HL-60/S4 (cell line): ENCODE measurements around the gene RPTOR.

Source experiments
- in situ Hi-C: fragments of 300-500 bp; cut with MboI; formaldehyde crosslinking; loops from 2 replicates; pipeline ENCODE4 v1.14.3; 2022; ENCODE audit warnings: low sequenced_read_pairs

The RPTOR gene

DNA sequence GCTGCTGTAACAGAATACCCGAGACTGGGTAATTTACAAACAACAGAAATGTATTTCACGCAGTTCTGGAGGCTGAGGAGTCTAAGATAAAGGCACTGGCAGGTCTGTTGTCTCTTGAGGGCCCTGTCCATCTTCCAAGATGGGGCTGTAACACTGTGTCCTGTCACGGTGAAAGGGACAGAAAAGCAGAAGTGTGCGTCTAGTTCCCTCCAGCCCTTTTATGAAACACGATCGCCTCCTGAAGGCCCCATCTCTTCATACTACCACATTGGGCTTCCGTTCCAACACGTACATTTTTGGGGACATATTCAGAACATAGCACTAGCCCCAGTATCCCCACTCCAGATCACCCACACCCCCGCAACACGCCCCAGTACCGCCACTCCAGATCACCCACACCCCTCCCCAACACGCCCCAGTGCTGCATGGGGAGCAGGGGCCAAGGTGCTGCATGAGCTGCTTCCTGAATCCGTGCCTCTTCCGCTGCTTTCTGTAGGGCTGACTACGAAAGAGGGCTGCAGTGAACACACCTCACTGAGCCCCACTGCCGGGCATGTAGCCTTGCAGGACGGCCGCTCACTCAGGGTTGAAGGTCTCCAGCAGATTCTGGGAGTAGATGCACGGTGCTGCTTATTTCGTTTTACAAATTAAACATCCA is 91.9 kb downstream of the RPTOR start:
- in situ Hi-C loops = no loop called here

DNA sequence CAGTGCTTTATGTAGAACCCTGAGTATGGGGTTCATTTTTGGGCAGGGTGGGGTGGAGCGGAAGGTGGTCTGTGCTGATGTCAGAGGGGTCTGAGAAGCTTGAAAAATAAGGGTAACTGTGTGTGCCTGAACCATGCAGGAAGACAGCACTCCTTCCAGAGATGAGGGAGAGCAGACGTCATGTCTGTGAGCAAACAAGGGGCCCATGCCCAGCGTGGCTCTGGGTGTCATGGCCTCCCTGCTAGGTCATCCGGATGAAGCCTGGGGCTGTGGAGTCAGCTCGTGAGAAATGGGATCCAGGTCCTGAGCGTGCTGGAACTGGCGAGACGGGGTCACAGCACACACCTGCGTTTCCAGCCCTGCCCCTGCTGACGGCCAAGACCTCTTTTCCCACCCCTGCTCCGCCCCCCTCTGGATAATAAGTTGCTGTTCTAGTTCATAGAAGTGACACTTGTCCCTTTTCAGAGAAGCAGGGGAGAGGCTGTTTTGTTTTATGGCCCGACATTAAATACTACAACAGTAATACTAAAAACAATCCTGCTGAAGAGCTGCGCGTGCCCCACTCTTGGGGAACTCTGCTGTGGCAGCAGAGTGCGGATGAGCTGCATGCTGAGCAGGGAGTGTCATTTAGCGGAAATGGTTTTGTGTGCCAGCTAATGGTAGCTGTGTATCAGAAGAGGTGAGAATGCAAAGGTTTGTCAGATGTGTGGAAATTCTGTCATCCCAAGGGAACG is 92.6 kb downstream of the RPTOR start:
- in situ Hi-C loops = no loop called here

DNA sequence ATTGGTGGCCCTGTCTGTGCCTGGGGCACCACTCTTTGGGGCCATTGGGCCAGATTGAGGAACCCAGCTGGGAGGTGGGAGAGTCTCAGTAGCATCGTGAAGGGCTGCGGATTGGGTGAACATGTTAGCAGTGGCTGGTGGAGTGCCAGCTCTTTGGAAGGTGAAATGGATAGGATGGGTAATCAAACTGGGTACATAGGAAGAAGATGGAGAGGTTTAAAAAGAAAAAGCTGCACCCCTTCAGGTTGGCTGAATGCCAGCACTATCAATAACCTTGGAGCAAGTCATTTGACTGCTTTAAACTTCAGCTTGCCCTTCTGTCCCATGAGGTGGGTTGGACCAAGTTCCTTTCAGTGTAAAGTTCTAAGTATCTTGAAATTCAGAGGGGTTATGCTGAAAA is 95.0 kb downstream of the RPTOR start:
- in situ Hi-C loops = no loop called here

DNA sequence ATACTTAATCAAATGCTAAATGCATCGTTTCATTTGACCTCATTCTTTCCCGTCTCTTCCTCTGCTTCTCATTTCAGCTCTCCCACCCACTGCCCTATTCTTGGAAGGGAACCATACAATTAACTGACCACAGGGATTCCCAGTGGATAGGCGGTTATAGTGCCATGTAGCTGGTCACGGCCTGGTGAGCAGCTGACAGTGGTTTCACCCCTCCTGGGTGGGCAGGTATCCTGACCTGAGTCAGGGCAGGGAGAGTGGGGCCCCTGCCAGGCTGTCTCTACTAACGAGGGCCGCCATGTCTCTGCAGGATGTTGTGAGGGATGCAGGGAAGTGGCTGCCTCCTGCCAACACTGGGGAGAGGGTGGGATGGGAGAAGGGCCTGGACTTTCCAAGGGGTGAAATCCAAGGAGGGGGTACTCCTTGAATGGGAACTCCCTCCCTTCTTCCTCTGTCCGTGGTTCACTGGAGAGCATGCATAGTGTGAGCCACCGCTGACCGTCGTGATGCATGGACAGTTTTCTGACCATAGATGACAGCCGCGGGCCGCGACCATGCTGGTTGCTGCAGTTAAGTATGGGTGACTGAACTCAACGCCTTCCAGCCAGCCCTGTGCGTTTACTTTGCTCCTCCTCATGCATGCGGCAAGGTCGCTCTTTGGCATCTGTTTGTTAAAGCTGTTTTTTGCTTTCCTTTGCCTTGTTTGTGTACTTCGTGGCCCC is 95.9 kb downstream of the RPTOR start:
- in situ Hi-C loops = no loop called here

DNA sequence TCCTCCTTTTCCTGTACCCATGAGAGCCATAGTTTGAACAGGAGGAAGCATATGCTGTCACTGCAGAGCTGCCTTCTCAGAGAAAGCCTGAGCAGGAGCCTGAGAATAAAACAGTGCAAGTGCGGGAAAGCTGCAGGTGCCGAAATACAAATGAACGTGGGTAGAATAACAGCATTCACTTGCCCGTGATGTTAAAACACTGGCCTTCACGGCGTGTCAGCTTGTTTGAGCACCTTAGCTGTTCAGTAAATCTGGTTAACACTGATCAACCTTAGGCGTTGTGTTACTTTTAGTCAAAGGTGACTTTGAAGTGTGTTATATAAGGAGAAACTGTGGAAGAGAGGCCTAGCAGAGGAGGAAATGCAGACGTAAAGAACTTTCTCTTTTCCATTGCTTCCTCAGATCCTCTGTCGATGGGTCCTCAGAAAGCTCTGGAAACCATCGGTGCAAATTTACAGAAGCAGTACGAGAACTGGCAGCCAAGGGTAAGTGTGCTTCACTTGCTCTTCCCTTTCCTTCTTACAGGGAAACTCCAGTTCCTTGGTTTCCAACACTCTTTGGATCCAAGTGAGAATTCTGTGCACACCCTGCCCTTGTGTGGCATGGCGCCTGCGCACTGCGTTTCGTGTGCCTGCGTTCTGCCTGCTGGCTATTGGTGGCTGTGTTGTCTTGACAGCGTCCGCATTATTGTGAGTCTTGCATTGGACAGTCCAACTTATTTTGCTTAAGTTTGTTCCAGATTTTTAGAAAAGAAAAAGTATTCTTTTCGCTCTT is 98.9 kb downstream of the RPTOR start:
- in situ Hi-C loops = no loop called here

DNA sequence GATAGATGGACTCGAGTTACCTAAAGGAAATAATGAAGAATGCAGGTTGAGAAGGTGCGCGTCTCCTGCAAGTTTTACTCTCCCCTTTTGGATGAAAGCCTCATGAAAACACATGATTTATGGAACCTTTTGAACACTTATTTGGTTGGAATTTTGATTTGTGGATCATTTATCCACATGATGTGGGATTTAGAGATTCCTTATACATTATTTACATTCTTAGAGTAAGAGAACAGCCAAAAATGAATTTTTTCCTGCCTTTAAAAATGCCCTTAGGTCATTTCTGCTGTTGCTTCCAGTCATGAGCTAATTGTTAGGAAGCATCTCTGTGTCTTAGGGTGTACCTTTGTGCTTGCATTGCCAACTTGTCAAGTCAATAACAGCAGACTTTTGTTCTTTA is 99.9 kb downstream of the RPTOR start:
- in situ Hi-C loops = no loop called here

DNA sequence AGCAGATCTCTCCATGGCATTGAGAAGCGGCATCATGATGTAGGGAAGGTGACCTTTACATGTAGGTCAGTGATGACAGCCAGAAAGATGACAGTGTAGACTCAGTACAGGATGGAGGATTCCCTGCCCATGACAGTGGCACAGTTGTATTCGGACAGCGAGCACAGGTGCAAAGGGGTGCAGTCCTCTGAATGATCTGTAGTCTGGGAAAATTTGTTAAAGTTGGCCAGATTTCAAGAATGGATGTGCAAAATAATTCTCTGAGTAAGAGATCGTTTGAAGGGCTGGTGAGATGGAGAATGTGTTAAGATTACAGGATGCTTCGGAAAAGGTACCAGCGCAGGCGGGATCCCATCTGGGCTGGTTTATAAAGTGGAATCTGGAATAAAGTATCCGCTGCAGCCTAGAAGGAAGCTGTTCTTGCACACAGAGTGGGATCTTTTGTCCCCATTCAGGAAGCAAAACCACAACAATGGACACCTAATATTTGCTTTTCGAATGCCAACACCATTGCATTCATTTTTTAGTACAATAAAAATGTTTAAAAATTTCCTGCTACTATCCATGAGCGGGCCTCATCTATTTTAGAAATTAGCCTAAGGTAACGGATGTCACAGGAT is 101.2 kb downstream of the RPTOR start:
- in situ Hi-C loops = no loop called here

DNA sequence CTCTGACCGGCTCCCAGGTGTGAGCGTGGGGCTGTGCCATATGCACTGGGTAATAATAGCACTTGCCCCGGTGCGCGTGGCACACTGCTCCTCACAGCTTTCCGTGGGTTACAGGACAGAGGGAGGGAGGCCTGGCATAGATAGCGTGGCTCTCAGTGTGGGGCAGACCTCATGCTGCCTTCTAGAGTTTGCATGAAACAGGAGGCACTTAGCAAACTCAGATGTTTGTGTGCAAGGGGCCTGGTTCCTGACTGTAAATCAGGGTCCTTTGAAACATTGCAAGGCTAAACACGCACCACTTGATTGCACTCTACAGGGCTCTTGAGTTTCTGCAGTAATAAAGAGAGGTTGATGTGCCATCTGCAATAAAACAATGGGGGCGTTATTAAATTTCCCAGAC is 101.7 kb downstream of the RPTOR start:
- in situ Hi-C loops = no loop called here

DNA sequence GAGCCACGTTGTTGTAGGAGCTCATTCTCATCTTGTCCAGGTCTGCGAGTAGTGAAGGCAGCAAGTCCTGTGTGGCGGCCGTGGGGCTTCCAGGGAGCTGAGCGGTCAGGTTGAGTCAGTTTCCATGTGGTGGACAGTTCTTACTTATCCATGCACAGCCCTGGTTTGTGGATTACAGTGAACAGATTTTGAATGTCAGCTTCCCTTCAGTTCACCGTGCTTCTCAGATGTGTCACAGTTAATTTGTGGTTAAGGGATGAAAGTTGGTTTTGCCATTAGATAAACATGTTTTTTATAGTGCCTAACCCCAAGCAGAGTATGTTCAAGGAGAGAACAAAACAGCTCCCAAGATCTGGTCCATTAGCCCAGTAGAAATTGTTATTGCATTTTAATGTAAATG is 103.1 kb downstream of the RPTOR start:
- in situ Hi-C loops = no loop called here

DNA sequence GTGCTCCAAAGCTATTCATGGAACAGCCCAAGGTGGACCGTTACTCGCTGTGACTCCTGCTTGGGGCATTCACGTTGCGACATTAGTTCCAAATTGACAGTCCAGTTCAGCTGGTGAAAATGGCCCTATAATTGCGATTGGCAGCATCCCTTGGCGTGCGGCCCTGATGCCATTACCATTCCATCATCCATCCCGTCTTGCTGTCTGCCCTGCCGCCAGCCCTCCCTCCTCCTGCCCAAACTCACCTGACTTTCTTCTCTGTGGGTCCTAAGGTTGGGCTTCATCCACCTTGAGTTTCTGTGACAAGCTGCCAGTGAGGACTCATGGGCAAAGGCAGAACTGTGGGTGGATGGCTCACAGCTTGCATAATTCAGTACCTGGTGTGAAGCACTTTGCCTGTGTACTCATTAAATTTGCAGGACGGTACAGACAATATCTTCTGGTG is 104.6 kb downstream of the RPTOR start:
- in situ Hi-C loops = no loop called here

DNA sequence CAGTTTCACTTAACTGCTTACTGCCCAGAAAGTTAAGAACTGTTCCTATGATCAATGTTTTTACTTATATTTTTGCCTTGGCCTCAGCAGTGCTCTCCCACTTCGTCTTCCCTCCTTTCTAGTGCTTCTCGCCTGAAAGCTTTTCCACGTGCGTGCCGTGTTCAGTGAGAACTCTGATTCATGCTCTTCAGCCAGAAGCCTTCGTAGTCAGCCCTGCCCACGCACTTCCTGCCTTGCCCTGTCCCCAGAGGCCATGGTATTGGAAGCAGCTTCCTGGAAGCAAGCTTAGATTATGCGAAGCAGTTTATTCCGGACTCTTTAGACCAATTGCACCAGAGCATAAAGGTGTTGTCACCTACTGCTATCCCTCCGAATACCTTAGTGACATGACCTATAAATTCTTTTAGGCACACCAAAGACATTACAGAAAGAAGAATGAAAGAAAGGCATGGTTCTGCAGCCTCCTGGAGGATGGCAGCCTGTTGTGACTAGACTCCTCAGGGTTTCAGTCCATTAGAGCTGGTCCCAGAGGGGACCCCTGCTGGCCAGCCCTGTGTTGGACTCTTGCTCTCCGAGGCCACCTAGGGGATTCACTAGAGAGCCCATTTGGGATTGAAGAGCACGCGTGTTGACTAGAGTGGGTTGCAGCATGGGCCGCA is 105.2 kb downstream of the RPTOR start:
- in situ Hi-C loops = no loop called here

DNA sequence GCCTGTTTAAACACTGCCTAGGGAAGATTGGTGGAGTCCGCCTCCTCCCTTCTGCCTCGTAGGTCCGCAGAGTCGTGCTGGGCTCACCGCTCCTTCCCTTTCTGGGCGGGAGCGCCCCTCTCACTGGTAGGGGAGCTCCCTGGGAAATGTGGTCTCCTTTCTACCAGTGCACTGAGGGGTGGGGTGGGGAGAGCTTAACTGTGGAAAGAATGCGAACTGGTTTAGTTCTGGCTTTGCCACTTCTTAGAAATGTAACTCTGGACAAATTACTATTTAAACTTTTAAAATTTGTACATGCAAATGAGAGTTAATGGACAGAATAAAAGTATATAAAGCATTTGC is 105.7 kb downstream of the RPTOR start:
- in situ Hi-C loops = no loop called here

DNA sequence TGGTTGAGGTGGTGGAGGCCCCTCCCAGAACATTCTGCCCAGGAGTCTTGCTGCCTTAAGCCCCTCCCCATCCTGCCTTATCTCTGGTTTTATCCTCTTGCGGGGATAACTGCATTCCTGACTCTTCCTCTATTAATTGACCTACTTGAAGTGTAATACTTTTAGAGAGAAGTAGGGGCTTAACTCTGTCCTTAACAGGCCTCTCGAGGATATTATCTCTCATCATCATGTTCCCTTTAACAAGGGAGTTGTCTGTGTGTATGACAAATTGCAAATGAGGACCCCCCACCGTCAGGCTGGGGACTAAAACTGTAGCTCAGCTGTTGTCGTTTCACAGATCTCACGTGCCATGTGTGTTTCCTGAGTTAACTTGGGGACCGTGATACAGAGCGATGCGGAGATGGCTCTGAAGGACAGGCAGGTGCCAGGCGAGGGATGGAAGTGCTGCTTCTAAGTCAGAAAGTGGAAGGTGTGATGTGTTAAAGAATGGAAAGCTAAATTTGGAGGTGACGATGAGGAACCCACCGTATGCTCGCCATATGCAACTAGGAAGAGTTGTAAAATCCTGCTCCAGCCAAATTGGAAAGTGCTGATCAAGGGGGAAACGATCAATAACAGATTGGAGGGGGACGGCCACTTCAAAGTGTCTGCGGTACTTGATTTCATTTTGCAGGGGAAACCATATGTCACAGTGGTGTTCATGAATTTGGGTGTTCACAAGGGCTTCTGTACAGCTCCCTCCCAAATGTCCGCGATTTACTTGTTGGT is 106.3 kb downstream of the RPTOR start:
- in situ Hi-C loops = no loop called here

DNA sequence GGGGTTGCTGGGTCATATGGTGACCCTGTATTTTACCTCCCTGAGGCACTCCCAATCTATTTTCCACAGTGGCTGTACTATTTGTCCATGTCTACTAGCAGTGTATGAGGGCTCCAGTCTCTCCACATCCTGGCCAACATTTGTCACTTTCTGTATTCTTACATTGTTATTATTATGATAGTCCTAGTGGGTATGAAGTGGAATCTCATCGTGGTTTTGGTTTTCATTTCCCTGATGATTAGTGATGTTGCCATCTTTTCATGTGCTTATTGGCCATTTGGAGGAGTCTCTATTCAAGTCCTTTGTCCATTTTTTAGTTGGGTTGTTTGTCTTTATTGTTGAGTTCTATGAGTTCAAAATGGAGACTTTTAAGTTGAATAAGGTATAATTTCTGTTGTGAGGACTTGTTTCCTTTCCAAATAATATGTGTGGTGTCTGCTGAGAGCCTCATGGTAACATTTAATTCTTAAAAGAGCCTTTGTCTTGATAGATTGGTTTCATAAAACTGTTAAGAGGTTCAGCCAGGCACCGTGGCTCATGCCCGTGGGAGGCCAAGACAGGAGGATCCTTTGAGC is 108.2 kb downstream of the RPTOR start:
- in situ Hi-C loops = no loop called here

DNA sequence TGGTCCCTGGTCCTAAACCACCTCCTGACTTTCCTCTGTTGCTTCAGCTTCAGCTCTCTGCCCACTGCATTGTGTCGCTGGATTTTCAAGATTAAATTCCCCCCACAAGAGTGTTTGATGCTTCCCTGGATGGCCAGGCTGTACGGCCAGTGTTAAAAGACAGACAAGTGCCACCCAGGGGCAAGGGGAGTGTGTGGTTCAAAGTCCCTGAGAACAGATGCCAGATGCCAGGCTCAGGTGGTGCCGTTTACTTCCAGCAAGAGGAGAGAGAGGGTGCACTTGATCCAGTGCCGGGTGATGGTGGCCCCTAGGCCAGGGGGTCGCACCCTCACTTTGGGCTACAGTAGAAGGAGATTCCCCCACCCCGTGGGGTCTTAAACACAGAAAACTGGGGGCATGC is 109.2 kb downstream of the RPTOR start:
- in situ Hi-C loops = no loop called here

DNA sequence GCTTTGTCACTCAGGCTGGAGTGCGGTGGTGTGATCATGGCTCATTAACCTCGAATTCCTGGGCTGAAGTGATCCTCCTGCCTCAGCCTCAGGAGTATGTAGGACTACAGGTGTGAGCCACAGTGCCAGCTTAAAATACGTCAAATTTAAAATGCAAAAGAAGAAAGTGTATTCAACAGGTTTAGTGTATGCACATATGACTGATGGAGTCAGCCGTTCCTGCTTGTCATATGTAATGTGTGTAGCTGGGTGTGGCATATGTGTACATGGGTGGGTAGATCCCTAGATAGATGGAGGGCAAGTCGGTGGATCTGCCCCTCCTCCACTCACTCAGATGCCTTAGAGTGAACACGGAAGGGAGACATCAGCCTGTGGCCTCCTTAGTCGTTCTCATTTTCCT is 111.0 kb downstream of the RPTOR start:
- in situ Hi-C loops = no loop called here

DNA sequence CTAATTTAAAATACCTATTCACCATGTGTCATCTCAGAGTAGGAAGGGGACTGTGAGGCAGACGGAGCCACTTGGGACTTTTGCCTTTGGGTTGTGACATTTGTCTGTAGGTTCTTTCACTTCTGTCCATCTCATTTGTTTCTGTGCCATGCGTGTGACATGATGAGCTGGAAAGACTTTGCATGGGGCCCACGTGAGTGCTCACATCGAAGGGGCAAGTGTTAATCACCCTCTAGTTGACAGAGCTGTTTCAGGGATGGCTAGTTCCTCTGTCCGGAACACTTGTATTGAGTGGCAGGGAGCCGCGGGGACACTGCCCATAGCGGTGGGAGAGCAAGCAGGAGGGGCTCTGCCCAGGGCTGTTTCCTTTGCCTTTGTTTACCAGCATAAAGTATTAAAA is 112.0 kb downstream of the RPTOR start:
- in situ Hi-C loops = no loop called here

DNA sequence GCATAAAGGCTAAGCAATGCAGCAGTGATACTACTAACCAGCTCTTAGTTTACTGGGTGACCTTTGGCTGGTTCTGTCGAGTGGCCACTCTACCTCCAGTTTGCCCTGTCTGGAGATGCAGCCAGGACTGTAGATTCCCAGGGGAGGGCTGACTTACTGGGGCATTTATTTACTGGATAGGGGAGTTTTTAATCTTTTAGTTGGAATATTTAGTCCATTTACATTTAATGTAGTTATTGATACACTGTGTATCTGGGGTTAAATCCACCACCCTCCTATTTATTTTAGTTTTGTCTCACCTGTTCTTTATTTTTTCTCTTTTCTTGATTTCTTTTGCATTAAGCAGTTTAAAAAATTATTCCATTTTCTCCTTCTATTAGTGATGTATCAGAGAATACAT is 112.9 kb downstream of the RPTOR start:
- in situ Hi-C loops = no loop called here

DNA sequence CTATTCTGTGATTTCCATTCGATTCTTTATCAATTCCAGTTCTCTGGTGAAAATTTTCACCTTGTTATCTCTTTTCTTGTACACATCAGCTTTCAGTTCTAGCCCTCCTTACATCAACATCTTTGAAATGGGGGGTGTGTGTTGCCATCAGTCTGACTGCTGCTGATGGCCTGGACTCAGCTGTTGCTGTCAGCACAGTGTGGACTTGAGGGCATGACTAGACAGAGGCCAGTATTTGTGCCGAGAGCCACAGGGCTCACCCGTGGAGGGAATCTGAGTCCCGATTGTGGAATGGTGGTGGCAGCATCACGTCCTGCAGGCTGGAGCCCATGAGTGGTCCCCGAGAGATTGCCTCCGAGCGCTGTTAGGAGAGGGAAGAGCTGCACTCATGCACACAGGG is 114.2 kb downstream of the RPTOR start:
- in situ Hi-C loops = no loop called here
